NAMALWA (cell line): Measurements from ENCODE around the gene MED13L.

Experiments
- DNase-seq: peaks from one replicate; pipeline ENCODE4 v3.0.0-alpha.2; 2015; ENCODE audit warnings: low spot score

The MED13L gene

GRCh38 chr12:116087962-116088361 is 189.5 kb downstream of the MED13L start:
- no peak for DNase-seq

- DNase-seq, result no peak
Measured at GRCh38 chr12:116087399-116087798, 190.1 kb downstream of the MED13L start.

- no peak for DNase-seq
Measured at GRCh38 chr12:116080415-116080814, 197.1 kb downstream of the MED13L start.

GRCh38 chr12:116078396-116078795 is 199.1 kb downstream of the MED13L start:
- DNase-seq, result no peak

- DNase-seq, result no peak
Measured at GRCh38 chr12:116077431-116077830, 200.1 kb downstream of the MED13L start.

- no peak for DNase-seq
Measured at GRCh38 chr12:116076399-116076798, 201.1 kb downstream of the MED13L start.

- DNase-seq, result no peak
Measured at GRCh38 chr12:116074686-116075085, 202.8 kb downstream of the MED13L start.

- DNase-seq, result no peak
Measured at GRCh38 chr12:116071555-116072230, 205.8 kb downstream of the MED13L start.

GRCh38 chr12:116070444-116070843 is 207.0 kb downstream of the MED13L start:
- no peak for DNase-seq

- DNase-seq, result no peak
Measured at GRCh38 chr12:116069943-116070342, 207.6 kb downstream of the MED13L start.

GRCh38 chr12:116068853-116069252 is 208.6 kb downstream of the MED13L start:
- no peak for DNase-seq

- DNase-seq, result no peak
Measured at GRCh38 chr12:116068371-116068770, 209.1 kb downstream of the MED13L start.

- DNase-seq, result no peak
Measured at GRCh38 chr12:116067892-116068291, 209.6 kb downstream of the MED13L start.

GRCh38 chr12:116066381-116067230 is 210.9 kb downstream of the MED13L start:
- DNase-seq, result peak; percentile 69

GRCh38 chr12:116065606-116066005 is 211.9 kb downstream of the MED13L start:
- DNase-seq, result no peak

GRCh38 chr12:116064493-116064892 is 213.0 kb downstream of the MED13L start:
- DNase-seq, result no peak

- no peak for DNase-seq
Measured at GRCh38 chr12:116062698-116063097, 214.8 kb downstream of the MED13L start.

GRCh38 chr12:116060764-116061163 is 216.7 kb downstream of the MED13L start:
- DNase-seq, result peak; percentile 67

- DNase-seq, result no peak
Measured at GRCh38 chr12:116059904-116060303, 217.6 kb downstream of the MED13L start.

- DNase-seq, result no peak
Measured at GRCh38 chr12:116058574-116058973, 218.9 kb downstream of the MED13L start.

GRCh38 chr12:116057356-116057755 is 220.1 kb downstream of the MED13L start:
- DNase-seq, result no peak

GRCh38 chr12:116055895-116056607 is 221.4 kb downstream of the MED13L start:
- no peak for DNase-seq

GRCh38 chr12:116054280-116054679 is 223.2 kb downstream of the MED13L start:
- DNase-seq, result no peak
